ENCODE results near the gene ABCC1. TPM values are rescaled to one million over a fixed set of nuclear protein-coding genes. Genes with fewer than 3 reads are reported as not detected.
A peak's percentile ranks its signal among the peaks of the same experiment; 100 is the strongest.
"Not testable (repeated sequence)": the region's sequence is repeated elsewhere in the genome, so short reads cannot be mapped to it uniquely, and the experiment has no call there.

Gene ABCC1
- total RNA-seq, 1 experiment from 2014 or later = 56.4 TPM

DNA sequence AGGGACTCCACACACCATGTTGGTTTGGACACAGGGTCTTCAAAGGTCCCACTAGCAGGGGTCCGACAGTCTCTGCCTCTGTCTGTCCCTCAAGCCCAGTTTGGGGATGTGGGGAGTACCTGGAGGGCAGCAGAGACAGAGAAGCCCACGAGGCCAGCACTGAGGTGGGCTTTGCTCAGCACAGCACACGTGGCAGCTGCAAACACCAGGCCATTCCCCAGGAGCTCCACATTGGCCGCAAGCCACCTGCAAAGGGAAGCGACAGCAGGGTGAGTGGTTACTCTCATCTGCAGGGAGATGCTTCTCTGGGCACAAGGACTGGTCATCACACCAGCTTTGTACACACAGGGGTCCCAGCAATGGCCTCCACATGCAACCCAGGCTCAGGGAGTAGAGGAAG, 211.9 kb downstream of the ABCC1 start:
- H3K56ac ChIP-seq (ENCODE audit: insufficient read length, low read depth, low read length) = no peak overlapping the region
- H3K23me2 ChIP-seq (ENCODE audit: insufficient read length, low read depth, low read length, poor library complexity, severe bottlenecking) = no peaks in the 10 kb centered on the region
- H2BK15ac ChIP-seq (ENCODE audit: low read depth, low read length) = no peak overlapping the region
- H3K14ac ChIP-seq (ENCODE audit: insufficient read depth, low read length) = no peak overlapping the region
- no peak for DNase-seq
- peaks cover 20% of the 10 kb centered on the region for H3K9me3 ChIP-seq (ENCODE audit: control insufficient read depth, low read depth, low read length)
- no peak overlapping the region for H4K91ac ChIP-seq (ENCODE audit: insufficient read length, low read depth, low read length)
- H2AFZ ChIP-seq (ENCODE audit: low read length) = no peak overlapping the region
- TF ChIP-seq, protein P1, sequence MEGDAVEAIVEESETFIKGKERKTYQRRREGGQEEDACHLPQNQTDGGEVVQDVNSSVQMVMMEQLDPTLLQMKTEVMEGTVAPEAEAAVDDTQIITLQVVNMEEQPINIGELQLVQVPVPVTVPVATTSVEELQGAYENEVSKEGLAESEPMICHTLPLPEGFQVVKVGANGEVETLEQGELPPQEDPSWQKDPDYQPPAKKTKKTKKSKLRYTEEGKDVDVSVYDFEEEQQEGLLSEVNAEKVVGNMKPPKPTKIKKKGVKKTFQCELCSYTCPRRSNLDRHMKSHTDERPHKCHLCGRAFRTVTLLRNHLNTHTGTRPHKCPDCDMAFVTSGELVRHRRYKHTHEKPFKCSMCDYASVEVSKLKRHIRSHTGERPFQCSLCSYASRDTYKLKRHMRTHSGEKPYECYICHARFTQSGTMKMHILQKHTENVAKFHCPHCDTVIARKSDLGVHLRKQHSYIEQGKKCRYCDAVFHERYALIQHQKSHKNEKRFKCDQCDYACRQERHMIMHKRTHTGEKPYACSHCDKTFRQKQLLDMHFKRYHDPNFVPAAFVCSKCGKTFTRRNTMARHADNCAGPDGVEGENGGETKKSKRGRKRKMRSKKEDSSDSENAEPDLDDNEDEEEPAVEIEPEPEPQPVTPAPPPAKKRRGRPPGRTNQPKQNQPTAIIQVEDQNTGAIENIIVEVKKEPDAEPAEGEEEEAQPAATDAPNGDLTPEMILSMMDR (conservative IDR thresholded peaks at IDR 0.05) = no peak
- no peak overlapping the region for H3K4ac ChIP-seq (ENCODE audit: low read depth, low read length)
- H4K20me1 ChIP-seq (ENCODE audit: control insufficient read depth, insufficient read depth, insufficient read length) = no peaks in the 10 kb centered on the region
- no peak overlapping the region for H3K27ac ChIP-seq (ENCODE audit: insufficient read length, low read depth, low read length)
- Mint-ChIP-seq H3K27ac (no peak overlapping the region), H3K27me3 (ENCODE audit: low read depth) (peaks cover 8% of the 10 kb centered on the region), H3K4me1 (no peaks in the 10 kb centered on the region), H3K36me3 (ENCODE audit: insufficient read depth in 1 of 3, low read depth in 3 of 3) (peaks cover 3 to 10% (median 4%) of the 10 kb centered on the region in 3 experiments), H3K9me3 (peaks cover 29 to 37% of the 10 kb centered on the region in 2 experiments), H3K4me3 (no peak overlapping the region)
- H4K5ac ChIP-seq (ENCODE audit: insufficient read length, low read depth, low read length) = peak overlapping the region; percentile 27
- no peak overlapping the region for H2BK12ac ChIP-seq (ENCODE audit: insufficient read length, low read depth, low read length)
- no peaks in the 10 kb centered on the region for H3K79me2 ChIP-seq (ENCODE audit: insufficient read depth, low read length)
- H4K8ac ChIP-seq (replicated peaks; ENCODE audit: insufficient read length, low read depth, low read length) = no peak overlapping the region
- no peak overlapping the region for H2BK20ac ChIP-seq (ENCODE audit: low read depth, low read length, poor library complexity, severe bottlenecking)
- H2AK5ac ChIP-seq (ENCODE audit: insufficient read length, low read length) = no peak overlapping the region
- no peak overlapping the region for H3K18ac ChIP-seq (ENCODE audit: insufficient read length, low read depth, low read length)
- no peak overlapping the region for H3K9ac ChIP-seq (ENCODE audit: extremely low read depth, insufficient read length, low read length)
- no peaks in the 10 kb centered on the region for H3K79me1 ChIP-seq (ENCODE audit: insufficient read depth, low read depth, low read length, poor library complexity, severe bottlenecking)
- no peak overlapping the region for H2BK5ac ChIP-seq (ENCODE audit: insufficient read length, low read length)
- no peaks in the 10 kb centered on the region for H3K27me3 ChIP-seq (ENCODE audit: insufficient read depth, low read length)
- no peak overlapping the region for H3K4me2 ChIP-seq (ENCODE audit: insufficient read depth, insufficient read length, low read length)
- no peak overlapping the region for H3T11ph ChIP-seq (ENCODE audit: low read length)
- no peaks in the 10 kb centered on the region for H3K4me1 ChIP-seq (ENCODE audit: insufficient read depth, low read length)
- no peak overlapping the region for H3K23ac ChIP-seq (ENCODE audit: insufficient read length, low read depth, low read length)
- WGBS (ENCODE audit: extremely low coverage, insufficient read length, low lambda C conversion rate) = no CpG with 5 or more reads among the region's 5 CpGs
- H2BK120ac ChIP-seq (ENCODE audit: low read depth, low read length, poor library complexity, severe bottlenecking) = no peak overlapping the region

DNA sequence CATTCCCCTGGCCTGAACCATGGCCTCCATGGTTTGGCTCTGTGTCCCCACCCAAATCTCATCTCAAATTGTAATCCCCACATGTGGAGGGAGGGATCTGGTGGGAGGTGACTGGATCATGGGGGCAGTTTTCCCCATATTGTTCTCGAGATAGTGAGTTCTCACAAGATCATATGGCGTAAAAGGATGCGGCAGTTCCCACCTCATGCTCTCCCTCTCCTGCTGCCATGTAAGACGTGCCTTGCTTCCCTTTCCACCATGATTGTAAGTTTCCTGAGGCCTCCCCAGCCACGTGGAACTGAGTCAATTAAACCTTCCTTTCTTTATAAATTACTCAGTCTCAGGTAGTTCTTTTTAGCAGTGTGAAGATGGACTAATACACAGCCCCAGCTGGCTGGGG, 212.4 kb downstream of the ABCC1 start:
- H3K9me3 ChIP-seq (ENCODE audit: control insufficient read depth, low read depth, low read length) = peaks cover 20% of the 10 kb centered on the region
- H3K4me2 ChIP-seq (ENCODE audit: insufficient read depth, insufficient read length, low read length); H3K27me3 ChIP-seq (ENCODE audit: insufficient read depth, low read length); H3K4ac ChIP-seq (ENCODE audit: low read depth, low read length); H3K14ac ChIP-seq (ENCODE audit: insufficient read depth, low read length); H2BK120ac ChIP-seq (ENCODE audit: low read depth, low read length, poor library complexity, severe bottlenecking); H4K8ac ChIP-seq (replicated peaks; ENCODE audit: insufficient read length, low read depth, low read length); H3K27ac ChIP-seq (ENCODE audit: insufficient read length, low read depth, low read length); H3T11ph ChIP-seq (ENCODE audit: low read length); H2BK20ac ChIP-seq (ENCODE audit: low read depth, low read length, poor library complexity, severe bottlenecking); H3K79me2 ChIP-seq (ENCODE audit: insufficient read depth, low read length); DNase-seq; H3K4me1 Mint-ChIP-seq; H3K9ac ChIP-seq (ENCODE audit: extremely low read depth, insufficient read length, low read length); H3K23me2 ChIP-seq (ENCODE audit: insufficient read length, low read depth, low read length, poor library complexity, severe bottlenecking); H3K18ac ChIP-seq (ENCODE audit: insufficient read length, low read depth, low read length); H3K27ac Mint-ChIP-seq; H4K91ac ChIP-seq (ENCODE audit: insufficient read length, low read depth, low read length); H2AK5ac ChIP-seq (ENCODE audit: insufficient read length, low read length); H3K27me3 Mint-ChIP-seq (ENCODE audit: low read depth); H3K4me1 ChIP-seq (ENCODE audit: insufficient read depth, low read length); H3K56ac ChIP-seq (ENCODE audit: insufficient read length, low read depth, low read length); H4K20me1 ChIP-seq (ENCODE audit: control insufficient read depth, insufficient read depth, insufficient read length); H2AFZ ChIP-seq (ENCODE audit: low read length); H3K4me3 Mint-ChIP-seq; H2BK5ac ChIP-seq (ENCODE audit: insufficient read length, low read length); H2BK12ac ChIP-seq (ENCODE audit: insufficient read length, low read depth, low read length); H4K5ac ChIP-seq (ENCODE audit: insufficient read length, low read depth, low read length); H2BK15ac ChIP-seq (ENCODE audit: low read depth, low read length); H3K79me1 ChIP-seq (ENCODE audit: insufficient read depth, low read depth, low read length, poor library complexity, severe bottlenecking); H3K23ac ChIP-seq (ENCODE audit: insufficient read length, low read depth, low read length); H3K36me3 Mint-ChIP-seq (ENCODE audit: insufficient read depth in 1 of 3, low read depth in 3 of 3): not testable (repeated sequence)
- H3K9me3 Mint-ChIP-seq = peaks cover 29 to 35% of the 10 kb centered on the region in 2 experiments
- no CpG with 5 or more reads among the region's 5 CpGs for WGBS (ENCODE audit: extremely low coverage, insufficient read length, low lambda C conversion rate)
